HEK293T (cell line): ENCODE data around the gene E2F3.

Source experiments
- ARNT ChIP-seq: fragments of 450-650 bp; IDR thresholded peaks from 2 replicates; pipeline ENCODE4 v1.6.1; 2017; ENCODE audit warnings: mild to moderate bottlenecking
- BHLHE40 ChIP-seq: fragments of 450-650 bp; IDR thresholded peaks from 2 replicates; pipeline ENCODE4 v1.6.1; 2016; ENCODE audit warnings: mild to moderate bottlenecking, moderate library complexity, borderline replicate concordance
- CTBP1 ChIP-seq: fragments of 450-650 bp; IDR thresholded peaks from 2 replicates; pipeline ENCODE4 v1.6.1; 2016; ENCODE audit warnings: borderline replicate concordance
- FOXK2 ChIP-seq: fragments of 450-650 bp; IDR thresholded peaks from 2 replicates; pipeline ENCODE4 v1.6.1; 2016; ENCODE audit warnings: mild to moderate bottlenecking
- FOXM1 ChIP-seq: fragments of 450-650 bp; IDR thresholded peaks from 2 replicates; pipeline ENCODE4 v1.6.1; 2017; ENCODE audit warnings: mild to moderate bottlenecking, borderline replicate concordance
- HDGF ChIP-seq: fragments of 450-650 bp; IDR thresholded peaks from 2 replicates; pipeline ENCODE4 v1.6.1; 2017; ENCODE audit warnings: antibody characterized with exemption, borderline replicate concordance
- LEF1 ChIP-seq: fragments of 450-650 bp; IDR thresholded peaks from 2 replicates; pipeline ENCODE4 v1.6.1; 2017; ENCODE audit warnings: mild to moderate bottlenecking, borderline replicate concordance
- NFRKB ChIP-seq: fragments of 450-650 bp; IDR thresholded peaks from 2 replicates; pipeline ENCODE4 v1.6.1; 2016; ENCODE audit warnings: mild to moderate bottlenecking, moderate library complexity
- SUZ12 ChIP-seq: fragments of 450-650 bp; IDR thresholded peaks from 2 replicates; pipeline ENCODE4 v1.6.1; 2016; ENCODE audit warnings: mild to moderate bottlenecking
- TARDBP ChIP-seq: fragments of 450-650 bp; IDR thresholded peaks from 2 replicates; pipeline ENCODE4 v1.6.1; 2016
- ZNF384 ChIP-seq: fragments of 450-650 bp; IDR thresholded peaks from 2 replicates; pipeline ENCODE4 v1.6.1; 2016
- TF ChIP-seq, protein P1 (sequence below): fragments of 450-650 bp; IDR thresholded peaks from 2 replicates; pipeline ENCODE4 v1.6.1; 2016

DNA sequence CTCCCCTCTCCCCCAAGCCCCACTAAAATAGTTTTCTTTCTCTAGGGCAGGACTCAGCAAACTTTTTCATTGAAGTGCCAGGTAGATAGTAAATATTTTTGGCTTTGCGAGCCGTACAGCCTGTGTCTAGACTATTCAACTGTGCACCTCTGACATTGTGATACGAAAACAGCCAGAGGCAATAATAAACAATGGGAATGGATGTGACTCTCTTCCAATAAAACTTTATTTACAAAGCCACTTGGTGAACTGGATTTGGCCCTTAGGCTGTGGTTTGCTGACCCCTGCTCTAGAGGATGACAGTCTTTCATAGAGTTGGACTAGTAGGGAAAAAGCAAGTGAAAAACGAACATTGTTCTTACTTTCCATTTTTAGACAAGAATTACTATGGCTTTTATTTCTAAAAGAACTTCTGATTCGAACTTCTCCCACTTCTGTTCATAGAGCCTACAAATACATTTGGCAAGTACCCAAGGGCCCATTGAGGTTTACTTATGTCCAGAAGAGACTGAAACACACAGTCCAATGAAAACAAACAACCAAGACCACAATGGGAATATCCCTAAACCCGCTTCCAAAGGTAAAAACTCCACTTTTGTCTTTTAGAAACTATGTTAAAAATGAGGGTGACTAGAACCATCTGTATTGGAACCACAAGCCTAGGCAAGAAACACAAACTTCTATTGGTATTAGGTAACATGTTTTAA is 86.1 kb downstream of the E2F3 start:
- TF ChIP-seq ARNT = no peak
- no peak for TF ChIP-seq FOXM1
- no peak for TF ChIP-seq SUZ12
- TF ChIP-seq LEF1 = no peak
- TF ChIP-seq ZNF384 = no peak
- TF ChIP-seq, protein P1, sequence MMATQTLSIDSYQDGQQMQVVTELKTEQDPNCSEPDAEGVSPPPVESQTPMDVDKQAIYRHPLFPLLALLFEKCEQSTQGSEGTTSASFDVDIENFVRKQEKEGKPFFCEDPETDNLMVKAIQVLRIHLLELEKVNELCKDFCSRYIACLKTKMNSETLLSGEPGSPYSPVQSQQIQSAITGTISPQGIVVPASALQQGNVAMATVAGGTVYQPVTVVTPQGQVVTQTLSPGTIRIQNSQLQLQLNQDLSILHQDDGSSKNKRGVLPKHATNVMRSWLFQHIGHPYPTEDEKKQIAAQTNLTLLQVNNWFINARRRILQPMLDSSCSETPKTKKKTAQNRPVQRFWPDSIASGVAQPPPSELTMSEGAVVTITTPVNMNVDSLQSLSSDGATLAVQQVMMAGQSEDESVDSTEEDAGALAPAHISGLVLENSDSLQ = no peak
- TF ChIP-seq TARDBP = no peak
- no peak for TF ChIP-seq NFRKB
- no peak for TF ChIP-seq FOXK2
- no peak for TF ChIP-seq CTBP1
- TF ChIP-seq HDGF = no peak
- TF ChIP-seq BHLHE40 = no peak
